HG02885 (cell line): ENCODE data around the gene EHMT1.

Source experiments
- ATAC-seq: cut with Tn5 transposase; IDR thresholded peaks from one replicate; pipeline ENCODE4 v1.9.1; 2021; ENCODE audit warnings: mild to moderate bottlenecking; ENCODE audit not compliant: unreplicated experiment, poor library complexity

Gene EHMT1

GRCh38 chr9:137618105-137619067 lies at the start of gene EHMT1:
TSS of gene EHMT1 (plus strand) at chr9:137619005. CDS start at chr9:137619029, 24 bp downstream.
- peak; percentile 77 for ATAC-seq

- ATAC-seq, result no peak
These were observed 49.1 kb upstream of the EHMT1 start for GRCh38 chr9:137569609-137570203.

- ATAC-seq, result no peak
These were observed 48.2 kb upstream of the EHMT1 start for GRCh38 chr9:137570566-137570965.

- ATAC-seq, result no peak
These were observed 44.6 kb upstream of the EHMT1 start for GRCh38 chr9:137574192-137574591.

GRCh38 chr9:137575364-137575715 lies 43.5 kb upstream of the EHMT1 start:
- no peak for ATAC-seq

- ATAC-seq, result no peak
These were observed 42.9 kb upstream of the EHMT1 start for GRCh38 chr9:137575716-137576411.

- peak; percentile 89 for ATAC-seq
These were observed 40.1 kb upstream of the EHMT1 start, which contains the start of gene DPH7 for GRCh38 chr9:137578518-137579258. TSS of gene DPH7 (minus strand) at chr9:137578925. CDS start at chr9:137578777, 148 bp downstream.

- ATAC-seq, result no peak
These were observed 39.6 kb upstream of the EHMT1 start for GRCh38 chr9:137579259-137579604.

- no peak for ATAC-seq
These were observed 38.4 kb upstream of the EHMT1 start for GRCh38 chr9:137580209-137580953.

- ATAC-seq, result no peak
These were observed 37.9 kb upstream of the EHMT1 start for GRCh38 chr9:137580954-137581322.

GRCh38 chr9:137581361-137582285 lies 37.2 kb upstream of the EHMT1 start:
- no peak for ATAC-seq

- ATAC-seq, result no peak
These were observed 36.4 kb upstream of the EHMT1 start for GRCh38 chr9:137582286-137582860.

- no peak for ATAC-seq
These were observed 35.5 kb upstream of the EHMT1 start for GRCh38 chr9:137583347-137583746.

- ATAC-seq, result no peak
These were observed 34.8 kb upstream of the EHMT1 start for GRCh38 chr9:137583957-137584356.

- ATAC-seq, result no peak
These were observed 32.0 kb upstream of the EHMT1 start for GRCh38 chr9:137586854-137587253.

GRCh38 chr9:137588311-137588710 lies 30.5 kb upstream of the EHMT1 start:
- ATAC-seq, result no peak

- no peak for ATAC-seq
These were observed 29.9 kb upstream of the EHMT1 start for GRCh38 chr9:137588891-137589290.

- peak; percentile 15 for ATAC-seq
These were observed 29.2 kb upstream of the EHMT1 start for GRCh38 chr9:137589441-137590122.
